WTC11 (cell line): ENCODE data around the gene FARSA. TPM values are rescaled to one million over a fixed set of nuclear protein-coding genes. Genes with fewer than 3 reads are reported as not detected.

ENCODE experiments used
- ATAC-seq: fragments of 200-7000 bp; cut with Tn5 transposase; 2 replicates; pipeline ENCODE4 v1.10.0; 2021; ENCODE audit warnings: mild to moderate bottlenecking, moderate library complexity
- CTCF ChIA-PET: fragments of 300-600 bp; sonication (Branson Sonifier 250); formaldehyde crosslinking; loops from one replicate; lab custom pipeline; 2021; ENCODE audit warnings: antibody characterized with exemption; lab: Charles Lee
- POLR2A ChIA-PET: fragments of 350-600 bp; sonication (Branson Sonifier 250); formaldehyde crosslinking; loops from one replicate; lab custom pipeline; 2021; ENCODE audit warnings: antibody characterized with exemption; lab: Charles Lee
- DNase-seq: peaks from one replicate; pipeline ENCODE4 v3.0.0; 2021; ENCODE audit warnings: low spot score
- H3K27ac Mint-ChIP-seq: 2 replicates; pipeline ENCODE4 v1.8.0; 2021; ENCODE audit warnings: mixed read lengths
- H3K27me3 Mint-ChIP-seq: 2 replicates; pipeline ENCODE4 v1.8.0; 2021; ENCODE audit warnings: low read depth, mild to moderate bottlenecking, moderate library complexity, mixed read lengths
- H3K36me3 Mint-ChIP-seq: 2 replicates; pipeline ENCODE4 v1.8.0; 2021; ENCODE audit warnings: mixed read lengths
- H3K4me1 Mint-ChIP-seq: 2 replicates; pipeline ENCODE4 v1.8.0; 2022; ENCODE audit warnings: mixed read lengths
- H3K4me3 Mint-ChIP-seq: 2 replicates; pipeline ENCODE4 v1.8.0; 2021; ENCODE audit warnings: mild to moderate bottlenecking, moderate library complexity, mixed read lengths
- H3K9me3 Mint-ChIP-seq: 2 replicates; pipeline ENCODE4 v1.8.0; 2021; ENCODE audit warnings: mixed read lengths
- ARID4B ChIP-seq: sonication (generic); formaldehyde crosslinking; IDR thresholded peaks from 2 replicates; pipeline ENCODE4 v1.8.0; 2023; ENCODE audit warnings: missing genetic modification reagents, mild to moderate bottlenecking, borderline replicate concordance
- CBFB ChIP-seq: sonication (generic); formaldehyde crosslinking; IDR thresholded peaks from 2 replicates; pipeline ENCODE4 v1.8.1; 2022; ENCODE audit warnings: mild to moderate bottlenecking, low read depth, missing genetic modification reagents
- E2F5 ChIP-seq: sonication (generic); formaldehyde crosslinking; IDR thresholded peaks from 2 replicates; pipeline ENCODE4 v1.8.1; 2022; ENCODE audit warnings: mild to moderate bottlenecking, moderate library complexity, missing genetic modification reagents
- ELF4 ChIP-seq: sonication (generic); formaldehyde crosslinking; IDR thresholded peaks from 2 replicates; pipeline ENCODE4 v1.8.1; 2022; ENCODE audit warnings: low read depth, mild to moderate bottlenecking, moderate library complexity, missing genetic modification reagents
- EMX1 ChIP-seq: fragments of 250-450 bp; sonication (Bioruptor Pico); IDR thresholded peaks from 2 replicates; pipeline ENCODE4 v1.8.0; 2021; ENCODE audit warnings: mild to moderate bottlenecking
- ESRRA ChIP-seq: sonication (generic); formaldehyde crosslinking; IDR thresholded peaks from 2 replicates; pipeline ENCODE4 v1.8.1; 2022; ENCODE audit warnings: mild to moderate bottlenecking, missing genetic modification reagents, borderline replicate concordance
- FOXP1 ChIP-seq: sonication (generic); formaldehyde crosslinking; IDR thresholded peaks from 2 replicates; pipeline ENCODE4 v1.8.0; 2022; ENCODE audit warnings: missing genetic modification reagents, mild to moderate bottlenecking, moderate library complexity, borderline replicate concordance
- MAX ChIP-seq: sonication (generic); formaldehyde crosslinking; IDR thresholded peaks from 2 replicates; pipeline ENCODE4 v1.8.0; 2022; ENCODE audit warnings: mild to moderate bottlenecking, missing genetic modification reagents
- NFYB ChIP-seq: sonication (generic); formaldehyde crosslinking; conservative IDR thresholded peaks from 2 replicates; pipeline ENCODE4 v1.8.0; 2022; ENCODE audit warnings: low read depth, missing genetic modification reagents
- NR2C2 ChIP-seq: sonication (generic); formaldehyde crosslinking; IDR thresholded peaks from 2 replicates; pipeline ENCODE4 v1.8.0; 2022; ENCODE audit warnings: mild to moderate bottlenecking, missing genetic modification reagents
- SMAD3 ChIP-seq: sonication (generic); formaldehyde crosslinking; IDR thresholded peaks from 2 replicates; pipeline ENCODE4 v1.8.0; 2022; ENCODE audit warnings: missing genetic modification reagents, mild to moderate bottlenecking, borderline replicate concordance
- TEAD4 ChIP-seq: sonication (generic); formaldehyde crosslinking; IDR thresholded peaks from 2 replicates; pipeline ENCODE4 v1.8.0; 2022; ENCODE audit warnings: mild to moderate bottlenecking, missing genetic modification reagents
- TP53 ChIP-seq: sonication (generic); formaldehyde crosslinking; IDR thresholded peaks from 2 replicates; pipeline ENCODE4 v1.8.1; 2023; ENCODE audit warnings: mild to moderate bottlenecking, missing genetic modification reagents
- ZNF219 ChIP-seq: sonication (generic); formaldehyde crosslinking; IDR thresholded peaks from 2 replicates; pipeline ENCODE4 v1.8.0; 2023; ENCODE audit warnings: missing genetic modification reagents, mild to moderate bottlenecking, borderline replicate concordance
- ZNF396 ChIP-seq: fragments of 250-450 bp; sonication (Bioruptor Pico); IDR thresholded peaks from 2 replicates; pipeline ENCODE4 v1.8.0; 2021; ENCODE audit warnings: mild to moderate bottlenecking, moderate library complexity, borderline replicate concordance
- ZNF416 ChIP-seq: fragments of 250-450 bp; sonication (Bioruptor Pico); IDR thresholded peaks from 2 replicates; pipeline ENCODE4 v1.9.0; 2021; ENCODE audit warnings: mild to moderate bottlenecking, inconsistent platforms
- ZNF671 ChIP-seq: fragments of 250-450 bp; sonication (Bioruptor Pico); IDR thresholded peaks from 2 replicates; pipeline ENCODE4 v1.8.0; 2021; ENCODE audit warnings: mild to moderate bottlenecking
- ZSCAN18 ChIP-seq: fragments of 250-450 bp; sonication (Bioruptor Pico); IDR thresholded peaks from 2 replicates; pipeline ENCODE4 v2.1.2; 2022; ENCODE audit warnings: mild to moderate bottlenecking, moderate library complexity
- total RNA-seq: library from RNA; stranded (reverse); gene quantifications from 3 replicates; pipeline ENCODE4 v1.2.3, GENCODE V29; 2021
- TF ChIP-seq, protein P1 (sequence below): sonication (generic); formaldehyde crosslinking; IDR thresholded peaks from 2 replicates; pipeline ENCODE4 v1.8.1; 2023; ENCODE audit warnings: mild to moderate bottlenecking, missing genetic modification reagents
- TF ChIP-seq, protein P2 (sequence below): fragments of 250-450 bp; sonication (Bioruptor Pico); conservative IDR thresholded peaks from 2 replicates; pipeline ENCODE4 v1.9.0; 2021; ENCODE audit warnings: mild to moderate bottlenecking
- TF ChIP-seq, protein P3 (sequence below): sonication (generic); formaldehyde crosslinking; IDR thresholded peaks from 2 replicates; pipeline ENCODE4 v1.8.1; 2022; ENCODE audit warnings: mild to moderate bottlenecking, missing genetic modification reagents, moderate library complexity, borderline replicate concordance

The FARSA gene
- total RNA-seq, 1 experiment from 2014 or later = 108 TPM

DNA sequence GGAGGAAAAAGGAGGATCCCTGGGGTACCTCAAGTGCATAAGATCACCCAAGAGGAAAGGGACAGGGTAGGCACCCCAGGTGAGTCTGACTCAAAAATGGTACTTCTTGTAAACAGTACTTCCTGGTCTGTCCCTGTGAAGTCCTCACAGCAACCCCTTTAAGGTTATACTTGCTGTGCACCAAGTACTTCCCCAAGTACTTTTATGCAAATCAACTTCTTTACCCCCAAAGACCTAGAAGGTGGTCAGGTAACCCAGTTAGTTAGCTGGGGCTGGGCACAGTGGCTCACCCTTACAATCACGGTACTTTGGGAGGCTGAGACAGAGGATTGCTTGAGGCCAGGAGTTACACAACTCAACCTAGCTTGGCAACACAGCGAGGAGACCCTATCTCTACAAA is 7.4 kb upstream of the FARSA start:
- no peak for ATAC-seq
- DNase-seq = no peak
- peaks cover 66% of the 10 kb centered on the region for H3K36me3 Mint-ChIP-seq
- peak overlapping the region; percentile 99 for H3K4me3 Mint-ChIP-seq
- CTCF ChIA-PET = no interaction called here
- peak overlapping the region; percentile 89; the same call in 1 of the 2 replicates for H3K27ac Mint-ChIP-seq
- POLR2A ChIA-PET = no interaction called here
- no peaks in the 10 kb centered on the region; the same call in 1 of the 2 replicates for H3K27me3 Mint-ChIP-seq
- TF ChIP-seq, protein P1, sequence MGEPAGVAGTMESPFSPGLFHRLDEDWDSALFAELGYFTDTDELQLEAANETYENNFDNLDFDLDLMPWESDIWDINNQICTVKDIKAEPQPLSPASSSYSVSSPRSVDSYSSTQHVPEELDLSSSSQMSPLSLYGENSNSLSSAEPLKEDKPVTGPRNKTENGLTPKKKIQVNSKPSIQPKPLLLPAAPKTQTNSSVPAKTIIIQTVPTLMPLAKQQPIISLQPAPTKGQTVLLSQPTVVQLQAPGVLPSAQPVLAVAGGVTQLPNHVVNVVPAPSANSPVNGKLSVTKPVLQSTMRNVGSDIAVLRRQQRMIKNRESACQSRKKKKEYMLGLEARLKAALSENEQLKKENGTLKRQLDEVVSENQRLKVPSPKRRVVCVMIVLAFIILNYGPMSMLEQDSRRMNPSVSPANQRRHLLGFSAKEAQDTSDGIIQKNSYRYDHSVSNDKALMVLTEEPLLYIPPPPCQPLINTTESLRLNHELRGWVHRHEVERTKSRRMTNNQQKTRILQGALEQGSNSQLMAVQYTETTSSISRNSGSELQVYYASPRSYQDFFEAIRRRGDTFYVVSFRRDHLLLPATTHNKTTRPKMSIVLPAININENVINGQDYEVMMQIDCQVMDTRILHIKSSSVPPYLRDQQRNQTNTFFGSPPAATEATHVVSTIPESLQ (CRISPR knock-in tag) = no peak
- TF ChIP-seq ESRRA (CRISPR knock-in tag) (no peak), ZNF416 (CRISPR knock-in tag) (no peak), E2F5 (CRISPR knock-in tag) (no peak)
- TF ChIP-seq, protein P2, sequence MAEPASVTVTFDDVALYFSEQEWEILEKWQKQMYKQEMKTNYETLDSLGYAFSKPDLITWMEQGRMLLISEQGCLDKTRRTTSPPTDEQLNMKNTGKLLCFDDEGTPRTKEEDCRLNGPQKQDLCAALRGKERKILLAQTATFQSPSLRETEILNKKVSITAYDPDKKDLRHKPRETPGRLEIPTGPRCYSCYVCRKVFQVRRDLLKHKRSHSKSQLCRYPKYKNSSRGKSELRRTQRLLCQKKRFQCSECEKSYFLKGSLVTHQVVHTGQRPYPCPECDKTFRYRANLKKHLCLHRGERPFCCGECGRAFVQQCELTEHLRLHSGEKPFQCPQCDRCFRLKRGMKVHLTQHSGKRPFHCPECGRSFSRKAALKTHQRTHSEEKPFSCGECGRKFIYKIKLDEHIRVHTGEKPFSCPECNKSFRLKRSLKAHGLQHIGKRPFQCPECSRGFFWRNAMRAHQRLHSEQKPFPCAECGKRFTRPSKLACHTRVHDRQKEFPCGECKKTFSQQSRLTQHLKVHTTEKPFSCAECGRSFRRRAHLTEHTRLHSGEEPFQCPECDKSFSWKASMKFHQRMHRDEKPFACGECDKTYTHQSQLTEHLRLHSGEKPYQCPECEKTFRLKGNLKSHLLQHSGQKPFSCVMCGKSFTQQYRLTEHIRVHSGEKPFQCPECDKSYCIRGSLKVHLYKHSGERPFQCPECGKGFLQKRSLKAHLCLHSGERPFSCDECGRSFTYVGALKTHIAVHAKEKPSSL (CRISPR knock-in tag) = no peak
- no peaks in the 10 kb centered on the region for H3K9me3 Mint-ChIP-seq
- peaks cover 30% of the 10 kb centered on the region for H3K4me1 Mint-ChIP-seq

DNA sequence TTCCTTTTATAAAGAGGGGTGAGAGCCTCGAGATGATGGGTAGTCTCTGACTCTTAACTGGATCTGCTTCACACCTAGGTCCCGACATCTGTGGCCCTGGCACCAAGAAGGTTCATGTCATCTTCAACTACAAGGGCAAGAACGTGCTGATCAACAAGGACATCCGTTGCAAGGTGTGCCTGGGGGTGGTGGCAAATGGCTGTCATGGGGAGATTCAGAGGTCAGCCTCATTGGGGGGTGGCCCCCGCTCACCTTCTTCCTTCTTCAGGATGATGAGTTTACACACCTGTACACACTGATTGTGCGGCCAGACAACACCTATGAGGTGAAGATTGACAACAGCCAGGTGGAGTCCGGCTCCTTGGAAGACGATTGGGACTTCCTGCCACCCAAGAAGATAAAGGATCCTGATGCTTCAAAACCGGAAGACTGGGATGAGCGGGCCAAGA is 6.5 kb upstream of the FARSA start:
- Mint-ChIP-seq H3K36me3 (peaks cover 62% of the 10 kb centered on the region), H3K4me3 (peak overlapping the region; percentile 99), H3K27me3 (no peaks in the 10 kb centered on the region; the same call in 1 of the 2 replicates), H3K9me3 (no peaks in the 10 kb centered on the region), H3K27ac (peak overlapping the region; percentile 89), H3K4me1 (peaks cover 30% of the 10 kb centered on the region)
- ChIA-PET CTCF (no interaction called here), POLR2A (no interaction called here)
- DNase-seq (no peak), ATAC-seq (no peak)
- no peak for TF ChIP-seq MAX
- TF ChIP-seq, protein P3, sequence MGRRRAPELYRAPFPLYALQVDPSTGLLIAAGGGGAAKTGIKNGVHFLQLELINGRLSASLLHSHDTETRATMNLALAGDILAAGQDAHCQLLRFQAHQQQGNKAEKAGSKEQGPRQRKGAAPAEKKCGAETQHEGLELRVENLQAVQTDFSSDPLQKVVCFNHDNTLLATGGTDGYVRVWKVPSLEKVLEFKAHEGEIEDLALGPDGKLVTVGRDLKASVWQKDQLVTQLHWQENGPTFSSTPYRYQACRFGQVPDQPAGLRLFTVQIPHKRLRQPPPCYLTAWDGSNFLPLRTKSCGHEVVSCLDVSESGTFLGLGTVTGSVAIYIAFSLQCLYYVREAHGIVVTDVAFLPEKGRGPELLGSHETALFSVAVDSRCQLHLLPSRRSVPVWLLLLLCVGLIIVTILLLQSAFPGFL = no peak
- no peak for TF ChIP-seq ZNF396 (CRISPR knock-in tag)
- no peak for TF ChIP-seq ELF4 (CRISPR knock-in tag)
- TF ChIP-seq E2F5 (CRISPR knock-in tag) = no peak
- TF ChIP-seq FOXP1 (CRISPR knock-in tag) = no peak
- no peak for TF ChIP-seq ZSCAN18 (CRISPR knock-in tag)
- TF ChIP-seq ZNF219 = no peak
- TF ChIP-seq ARID4B = no peak
- no peak for TF ChIP-seq EMX1 (CRISPR knock-in tag)
- TF ChIP-seq TEAD4 = no peak
- no peak for TF ChIP-seq NR2C2 (CRISPR knock-in tag)
- no peak for TF ChIP-seq NFYB
- no peak for TF ChIP-seq SMAD3
- TF ChIP-seq ZNF671 (CRISPR knock-in tag) = no peak
- TF ChIP-seq CBFB (CRISPR knock-in tag) = no peak
- no peak for TF ChIP-seq TP53 (CRISPR knock-in tag)
